Activated naive CD4-positive, alpha-beta T cell treated with Interleukin-2 at 50 U/mL for 16 hours (primary cell): ENCODE data around the gene RPS6KA2.
A peak's percentile ranks its signal among the peaks of the same experiment; 100 is the strongest.
"Not testable (repeated sequence)": the region's sequence is repeated elsewhere in the genome, so short reads cannot be mapped to it uniquely, and the experiment has no call there.

Source experiments
- DNase-seq: peaks from one replicate; pipeline ENCODE4 v3.0.0-alpha.2; 2020

RPS6KA2 gene

GRCh38 chr6:166588691-166589336 is 38.2 kb downstream of the RPS6KA2 start:
- DNase-seq, result no peak

GRCh38 chr6:166587631-166588413 is 39.2 kb downstream of the RPS6KA2 start:
- DNase-seq, result no peak

GRCh38 chr6:166586424-166587156 is 40.5 kb downstream of the RPS6KA2 start, which contains the start of gene RAMACL:
Gene RAMACL (minus strand): TSS chr6:166586678. CDS start chr6:166586477, 201 bp downstream.
- DNase-seq, result peak; percentile 20

- no peak for DNase-seq
Observed at GRCh38 chr6:166584853-166585429, 42.1 kb downstream of the RPS6KA2 start.

- DNase-seq, result no peak
Observed at GRCh38 chr6:166584155-166584554, 42.9 kb downstream of the RPS6KA2 start.

- no peak for DNase-seq
Observed at GRCh38 chr6:166583230-166583965, 43.7 kb downstream of the RPS6KA2 start.

GRCh38 chr6:166582258-166582657 is 44.8 kb downstream of the RPS6KA2 start:
- DNase-seq, result no peak

GRCh38 chr6:166581801-166582200 is 45.2 kb downstream of the RPS6KA2 start:
- not testable (repeated sequence) for DNase-seq

GRCh38 chr6:166581091-166581511 is 46.0 kb downstream of the RPS6KA2 start:
- DNase-seq, result no peak

GRCh38 chr6:166580076-166581050 is 46.7 kb downstream of the RPS6KA2 start:
- DNase-seq, result no peak

GRCh38 chr6:166579237-166579850 is 47.7 kb downstream of the RPS6KA2 start:
- no peak for DNase-seq

GRCh38 chr6:166578536-166579236 is 48.4 kb downstream of the RPS6KA2 start:
- DNase-seq, result no peak

GRCh38 chr6:166575205-166575604 is 51.8 kb downstream of the RPS6KA2 start:
- no peak for DNase-seq

GRCh38 chr6:166573511-166574216 is 53.4 kb downstream of the RPS6KA2 start:
- DNase-seq, result no peak

GRCh38 chr6:166572370-166573261 is 54.4 kb downstream of the RPS6KA2 start:
- no peak for DNase-seq

GRCh38 chr6:166570929-166571713 is 55.9 kb downstream of the RPS6KA2 start:
- DNase-seq, result no peak

GRCh38 chr6:166569206-166569605 is 57.8 kb downstream of the RPS6KA2 start:
- DNase-seq, result no peak
